PC-9 (cell line): ENCODE data around the gene COA8. TPM values are rescaled to one million over a fixed set of nuclear protein-coding genes. Genes with fewer than 3 reads are reported as not detected.

ENCODE experiments used
- BruUV-seq: library from RNA; stranded (reverse); fragments of 400-500 nt; replicated peaks from 2 replicates; lab custom pipeline; 2021; lab: Mats Ljungman, UMichigan
- CTCF ChIA-PET: fragments of 300-600 bp; sonication (Branson Sonifier 250); formaldehyde crosslinking; loops from one replicate; lab custom pipeline; 2022; ENCODE audit warnings: antibody characterized with exemption; lab: Charles Lee
- POLR2A ChIA-PET: fragments of 300-600 bp; sonication (Branson Sonifier 250); formaldehyde crosslinking; loops from one replicate; lab custom pipeline; 2022; ENCODE audit warnings: antibody characterized with exemption; ENCODE audit not compliant: unreplicated experiment; lab: Charles Lee
- DNase-seq, 2 experiments: peaks; one replicate each; pipeline versions ENCODE4 v3.0.0 to v3.0.0-alpha.2; 2015 to 2022; ENCODE audit warnings: mixed read lengths in 1 of 2
- H2AFZ ChIP-seq: fragments of 200-600 bp; sonication (generic); 2 replicates; pipeline ENCODE4 v1.8.1; 2017; ENCODE audit warnings: antibody characterized with exemption
- H3F3A ChIP-seq: fragments of 200-600 bp; sonication (generic); 2 replicates; pipeline ENCODE4 v1.8.1; 2017; ENCODE audit warnings: antibody characterized with exemption, mild to moderate bottlenecking, low read depth; ENCODE audit not compliant: insufficient read depth
- H3K27ac ChIP-seq: fragments of 200-600 bp; sonication (generic); 2 replicates; pipeline ENCODE4 v1.6.1; 2016; ENCODE audit warnings: mixed run types
- H3K27me3 ChIP-seq: fragments of 200-600 bp; sonication (generic); 2 replicates; pipeline ENCODE4 v1.6.1; 2016; ENCODE audit warnings: low read depth, mixed run types; ENCODE audit not compliant: insufficient read depth
- H3K36me3 ChIP-seq: fragments of 200-600 bp; sonication (generic); 2 replicates; pipeline ENCODE4 v1.6.1; 2016; ENCODE audit warnings: low read depth, mixed run types
- H3K4me1 ChIP-seq: fragments of 200-600 bp; sonication (generic); replicated peaks from 2 replicates; pipeline ENCODE4 v1.6.1; 2016; ENCODE audit warnings: mixed run types; ENCODE audit not compliant: insufficient read depth
- H3K4me2 ChIP-seq: fragments of 200-600 bp; sonication (generic); 2 replicates; pipeline ENCODE4 v1.6.1; 2017; ENCODE audit warnings: mixed run types
- H3K4me3 ChIP-seq: fragments of 200-600 bp; sonication (generic); 2 replicates; pipeline ENCODE4 v1.6.1; 2016; ENCODE audit warnings: mixed run types
- H3K79me2 ChIP-seq: fragments of 200-600 bp; sonication (generic); 2 replicates; pipeline ENCODE4 v1.6.1; 2017; ENCODE audit warnings: low read depth, mixed run types
- H3K9me2 ChIP-seq: fragments of 200-600 bp; sonication (generic); 2 replicates; pipeline ENCODE4 v1.8.1; 2017; ENCODE audit warnings: mild to moderate bottlenecking; ENCODE audit not compliant: insufficient read depth
- H3K9me3 ChIP-seq: fragments of 200-600 bp; sonication (generic); 2 replicates; pipeline ENCODE4 v1.8.1; 2016; ENCODE audit warnings: low read depth; ENCODE audit not compliant: insufficient read depth
- H4K20me1 ChIP-seq: fragments of 200-600 bp; sonication (generic); 2 replicates; pipeline ENCODE4 v1.8.1; 2017; ENCODE audit not compliant: insufficient read depth
- CTCF ChIP-seq: fragments of 200-600 bp; sonication (generic); conservative IDR thresholded peaks from 2 replicates; pipeline ENCODE4 v1.6.1; 2017; ENCODE audit warnings: mixed run types, antibody characterized with exemption, mild to moderate bottlenecking, moderate library complexity
- EZH2 ChIP-seq: fragments of 200-600 bp; sonication (generic); IDR thresholded peaks from 2 replicates; pipeline ENCODE4 v1.8.0; 2017; ENCODE audit warnings: antibody characterized with exemption, low read depth
- intact Hi-C: fragments of 100-400 bp; cut with micrococcal nuclease; formaldehyde crosslinking; loops from one replicate; pipeline ENCODE4 v1.10.0; 2022; ENCODE audit not compliant: unreplicated experiment
- total RNA-seq: library from RNA; stranded (reverse); gene quantifications from 2 replicates; pipeline ENCODE4 v1.2.3, GENCODE V29; 2021

COA8 gene
- total RNA-seq, 1 experiment from 2014 or later: 101 TPM

- Histone ChIP-seq H3K79me2 (peaks cover 21% of the 10 kb centered on the region), H3F3A (peaks cover 22% of the 10 kb centered on the region), H3K4me2 (0 out of 2 replicates have a peak overlapping the region, but pooled peaks have one; percentile 13), H3K4me3 (no peak overlapping the region), H2AFZ (no peak overlapping the region), H3K27me3 (no peaks in the 10 kb centered on the region), H3K27ac (0 out of 2 replicates have a peak overlapping the region, but pooled peaks have one; percentile 1), H3K36me3 (peaks cover 8% of the 10 kb centered on the region; the same call in 1 of the 2 replicates), H3K4me1 (peaks cover 12% of the 10 kb centered on the region; the same call in 1 of the 2 replicates), H4K20me1 (peaks cover 63% of the 10 kb centered on the region), H3K9me2 (no peaks in the 10 kb centered on the region), H3K9me3 (no peaks in the 10 kb centered on the region)
- intact Hi-C loops: loop anchor here (1.0 kb wide), 1 partner anchor 9 kb away; no protein-coding TSS in a partner anchor
- POLR2A ChIA-PET: interaction anchor here (0.5 to 1.5 kb wide), 7 partner anchors 9 to 161 kb away, joined by 3 to 23 read pairs (median 4); partner anchors contain the start of genes BAG5 and COA8
- peak; percentile 73 to 78 for DNase-seq
- BruUV-seq: no TSS peak
- no peak for TF ChIP-seq EZH2
- no peak for TF ChIP-seq CTCF
- CTCF ChIA-PET: interaction anchor here (0.6 to 1.6 kb wide), 4 partner anchors 9 to 61 kb away, joined by 3 to 10 read pairs (median 6); no protein-coding TSS in a partner anchor
These were observed 10.5 kb upstream of the COA8 start for GRCh38 chr14:103552011-103552845.

- no peak overlapping the region for H3K4me2 ChIP-seq
- H2AFZ ChIP-seq: no peak overlapping the region
These were observed 9.9 kb upstream of the COA8 start for GRCh38 chr14:103552846-103553210.

More at GRCh38 chr14:103552846-103553210, 9.9 kb upstream of the COA8 start:
- peaks cover 12% of the 10 kb centered on the region; the same call in 1 of the 2 replicates for H3K36me3 ChIP-seq
- ChIA-PET POLR2A (interaction anchor here (0.5 to 1.5 kb wide), 6 partner anchors 9 to 162 kb away, joined by 3 to 23 read pairs (median 4); partner anchors contain the start of genes BAG5 and COA8), CTCF (interaction anchor here (0.6 to 1.6 kb wide), 6 partner anchors 9 to 1037 kb away, joined by 3 to 10 read pairs (median 6); no protein-coding TSS in a partner anchor)
- no peak overlapping the region for H3K27ac ChIP-seq
- no peaks in the 10 kb centered on the region for H3K9me3 ChIP-seq
- no peaks in the 10 kb centered on the region for H3K27me3 ChIP-seq
- TF ChIP-seq CTCF (no peak), EZH2 (no peak)
- peaks cover 28% of the 10 kb centered on the region for H3F3A ChIP-seq
- BruUV-seq: no TSS peak
- peaks cover 12% of the 10 kb centered on the region; the same call in 1 of the 2 replicates for H3K4me1 ChIP-seq
- H3K79me2 ChIP-seq: peaks cover 27% of the 10 kb centered on the region
- DNase-seq: no peak
- intact Hi-C loops: loop anchor here (1.0 kb wide), 1 partner anchor 8 kb away; no protein-coding TSS in a partner anchor
- peaks cover 65% of the 10 kb centered on the region for H4K20me1 ChIP-seq
- no peak overlapping the region for H3K4me3 ChIP-seq
- H3K9me2 ChIP-seq: no peaks in the 10 kb centered on the region
